Measurements from ENCODE around the gene CALCR.
"Not testable (repeated sequence)": the region's sequence is repeated elsewhere in the genome, so short reads cannot be mapped to it uniquely, and the experiment has no call there.

CALCR gene

GRCh38 chr7:93538061-93538460, 36.5 kb downstream of the CALCR start:
- TF ChIP-seq CTCF (IDR thresholded peaks at IDR 0.05; ENCODE audit: insufficient read depth, low read depth, low read length, missing control alignments): no peak
- no peak for DNase-seq (ENCODE audit: low read depth)
- H3K4me3 ChIP-seq (ENCODE audit: low read depth, low read length): no peak overlapping the region

- H3K4me3 ChIP-seq (ENCODE audit: low read depth, low read length): no peak overlapping the region
- TF ChIP-seq CTCF (IDR thresholded peaks at IDR 0.05; ENCODE audit: insufficient read depth, low read depth, low read length, missing control alignments): no peak
- DNase-seq (ENCODE audit: low read depth): no peak
Observed at GRCh38 chr7:93535616-93536015, 38.9 kb downstream of the CALCR start.

GRCh38 chr7:93530701-93531100, 43.8 kb downstream of the CALCR start:
- no peak for DNase-seq (ENCODE audit: low read depth)
- TF ChIP-seq CTCF (IDR thresholded peaks at IDR 0.05; ENCODE audit: insufficient read depth, low read depth, low read length, missing control alignments): no peak
- H3K4me3 ChIP-seq (ENCODE audit: low read depth, low read length): no peak overlapping the region

- TF ChIP-seq CTCF (IDR thresholded peaks at IDR 0.05; ENCODE audit: insufficient read depth, low read depth, low read length, missing control alignments): no peak
- DNase-seq (ENCODE audit: low read depth): no peak
- no peak overlapping the region for H3K4me3 ChIP-seq (ENCODE audit: low read depth, low read length)
Observed at GRCh38 chr7:93516834-93517233, 57.7 kb downstream of the CALCR start.

GRCh38 chr7:93515144-93515543, 59.4 kb downstream of the CALCR start:
- no peak overlapping the region for H3K4me3 ChIP-seq (ENCODE audit: low read depth, low read length)
- TF ChIP-seq CTCF (IDR thresholded peaks at IDR 0.05; ENCODE audit: insufficient read depth, low read depth, low read length, missing control alignments): no peak
- DNase-seq (ENCODE audit: low read depth): no peak

- TF ChIP-seq CTCF (IDR thresholded peaks at IDR 0.05; ENCODE audit: insufficient read depth, low read depth, low read length, missing control alignments): no peak
- H3K4me3 ChIP-seq (ENCODE audit: low read depth, low read length): no peak overlapping the region
- no peak for DNase-seq (ENCODE audit: low read depth)
Observed at GRCh38 chr7:93509303-93509702, 65.2 kb downstream of the CALCR start.

- DNase-seq (ENCODE audit: low read depth): no peak
- no peak overlapping the region for H3K4me3 ChIP-seq (ENCODE audit: low read depth, low read length)
- TF ChIP-seq CTCF (IDR thresholded peaks at IDR 0.05; ENCODE audit: insufficient read depth, low read depth, low read length, missing control alignments): no peak
Observed at GRCh38 chr7:93503088-93503487, 71.4 kb downstream of the CALCR start.

- DNase-seq (ENCODE audit: low read depth); H3K4me3 ChIP-seq (ENCODE audit: low read depth, low read length): not testable (repeated sequence)
Observed at GRCh38 chr7:93491860-93492259, 82.7 kb downstream of the CALCR start.

Data from GM12865 (cell line).